Retina (tissue), 1 donor: ENCODE data around the gene GUCY1A1.

Experiments
- DNase-seq: peaks from one replicate; pipeline ENCODE4 v3.0.0-alpha.2; 2016

Gene GUCY1A1

GRCh38 chr4:155781249-155781831 lies 114.7 kb downstream of the GUCY1A1 start:
- no peak for DNase-seq
